Activated T-helper 1 cell treated with anti-CD3 and anti-CD28 coated beads, Interleukin-2, amount 50 U/mL, for 16 hours (primary cell): ENCODE results near the gene C11orf68.

ENCODE experiments used
- DNase-seq, 2 donors: peaks; one replicate each; pipeline ENCODE4 v3.0.0-alpha.2; 2020; ENCODE audit warnings: low read depth in 1 of 2, low spot score in 1 of 2

Gene C11orf68

GRCh38 chr11:65891219-65892136 lies 27.4 kb downstream of the C11orf68 start:
- no peak for DNase-seq

GRCh38 chr11:65890324-65891218 lies 28.3 kb downstream of the C11orf68 start, which contains the start of gene CCDC85B:
Gene CCDC85B, plus strand, starts transcription at chr11:65890673. Its CDS starts 111 bp downstream, at chr11:65890784.
- peak; percentile 94 to 97 for DNase-seq

GRCh38 chr11:65888163-65888814 lies 30.6 kb downstream of the C11orf68 start, which contains the start of gene FIBP:
Gene FIBP, minus strand, starts transcription at chr11:65888471. Its CDS starts 53 bp downstream, at chr11:65888418.
- DNase-seq, result peak; percentile 92 to 93

GRCh38 chr11:65887723-65888162 lies 31.1 kb downstream of the C11orf68 start:
- DNase-seq, result no peak

- DNase-seq, result no peak
These were observed 31.8 kb downstream of the C11orf68 start for GRCh38 chr11:65886826-65887722.

GRCh38 chr11:65885808-65886536 lies 32.9 kb downstream of the C11orf68 start:
- no peak for DNase-seq

- no peak for DNase-seq
These were observed 33.6 kb downstream of the C11orf68 start for GRCh38 chr11:65885231-65885630.

- DNase-seq, result peak; percentile 69 to 72
These were observed 34.2 kb downstream of the C11orf68 start for GRCh38 chr11:65884716-65885092.

- DNase-seq, result no peak
These were observed 34.8 kb downstream of the C11orf68 start for GRCh38 chr11:65883786-65884715.

GRCh38 chr11:65883058-65883761 lies 35.7 kb downstream of the C11orf68 start:
- no peak for DNase-seq

GRCh38 chr11:65882120-65883057 lies 36.5 kb downstream of the C11orf68 start:
- DNase-seq, result no peak

- DNase-seq, result no peak
These were observed 37.9 kb downstream of the C11orf68 start for GRCh38 chr11:65880844-65881421.

- no peak for DNase-seq
These were observed 38.8 kb downstream of the C11orf68 start for GRCh38 chr11:65880027-65880426.

GRCh38 chr11:65879617-65880016 lies 39.2 kb downstream of the C11orf68 start, which contains the start of gene CTSW:
Gene CTSW, plus strand, starts transcription at chr11:65879837. Its CDS starts 18 bp downstream, at chr11:65879855.
- DNase-seq, result no peak

GRCh38 chr11:65873318-65874156 lies 45.3 kb downstream of the C11orf68 start:
- DNase-seq, result peak; percentile 93 to 95
